Astrocyte (in vitro differentiated cells and primary cell): ENCODE data around the gene GPR89A. TPM values are rescaled to one million over a fixed set of nuclear protein-coding genes. Genes with fewer than 3 reads are reported as not detected.

Experiments used
- DNase-seq: peaks from one replicate; pipeline ENCODE4 v3.0.0-alpha.2; 2010; ENCODE audit warnings: low read depth
- FAIRE-seq: peaks from 2 replicates; lab custom pipeline; 2011; peaks lifted over from hg19 to GRCh38; lab: Jason Lieb, UNC
- H2AFZ ChIP-seq: 2 replicates; pipeline ENCODE4 v1.6.0; 2012; ENCODE audit warnings: low read depth, low read length, inconsistent platforms
- H3K27ac ChIP-seq: 2 replicates; pipeline ENCODE4 v1.5.1; 2011; ENCODE audit warnings: low read depth, low read length, inconsistent platforms
- H3K27me3 ChIP-seq: 2 replicates; pipeline ENCODE4 v1.6.0; 2011; ENCODE audit warnings: low read length, inconsistent platforms; ENCODE audit not compliant: insufficient read depth
- H3K36me3 ChIP-seq: 2 replicates; pipeline ENCODE4 v1.5.1; 2011; ENCODE audit warnings: low read length, inconsistent platforms; ENCODE audit not compliant: insufficient read depth
- H3K4me1 ChIP-seq: 2 replicates; pipeline ENCODE4 v1.5.1; 2011; ENCODE audit warnings: low read length, inconsistent platforms; ENCODE audit not compliant: insufficient read depth
- H3K4me2 ChIP-seq: 2 replicates; pipeline ENCODE4 v1.6.0; 2012; ENCODE audit warnings: low read length, inconsistent platforms
- H3K4me3 ChIP-seq: 2 replicates; pipeline ENCODE4 v1.5.1; 2011; ENCODE audit warnings: low read depth, mild to moderate bottlenecking, low read length, inconsistent platforms; ENCODE audit not compliant: insufficient read depth
- H3K79me2 ChIP-seq: 2 replicates; pipeline ENCODE4 v1.6.0; 2012; ENCODE audit warnings: mild to moderate bottlenecking, low read length, inconsistent platforms; ENCODE audit not compliant: insufficient read depth
- H3K9ac ChIP-seq: 2 replicates; pipeline ENCODE4 v1.6.0; 2012; ENCODE audit warnings: mild to moderate bottlenecking, low read length, inconsistent platforms
- H3K9me3 ChIP-seq: 2 replicates; pipeline ENCODE4 v1.5.1; 2012; ENCODE audit warnings: low read depth, mild to moderate bottlenecking, low read length, inconsistent platforms; ENCODE audit not compliant: insufficient read depth
- H4K20me1 ChIP-seq: 2 replicates; pipeline ENCODE4 v1.6.0; 2012; ENCODE audit warnings: low read length, inconsistent platforms; ENCODE audit not compliant: insufficient read depth
- H3K27ac Mint-ChIP-seq: one replicate; pipeline ENCODE4 v1.8.0; 2021; ENCODE audit warnings: mild to moderate bottlenecking, mixed read lengths; ENCODE audit not compliant: unreplicated experiment
- H3K27me3 Mint-ChIP-seq: one replicate; pipeline ENCODE4 v1.8.0; 2021; ENCODE audit warnings: low read depth, mixed read lengths; ENCODE audit not compliant: unreplicated experiment
- H3K36me3 Mint-ChIP-seq: one replicate; pipeline ENCODE4 v1.8.0; 2021; ENCODE audit warnings: low read depth, mixed read lengths; ENCODE audit not compliant: unreplicated experiment
- H3K4me1 Mint-ChIP-seq: one replicate; pipeline ENCODE4 v1.8.0; 2021; ENCODE audit warnings: low read depth, mixed read lengths; ENCODE audit not compliant: unreplicated experiment
- H3K4me3 Mint-ChIP-seq: one replicate; pipeline ENCODE4 v1.8.0; 2021; ENCODE audit warnings: mild to moderate bottlenecking, moderate library complexity, mixed read lengths; ENCODE audit not compliant: unreplicated experiment
- H3K9me3 Mint-ChIP-seq: one replicate; pipeline ENCODE4 v1.8.0; 2021; ENCODE audit warnings: mild to moderate bottlenecking, mixed read lengths; ENCODE audit not compliant: unreplicated experiment
- EZH2 ChIP-seq: IDR thresholded peaks from 2 replicates; pipeline ENCODE4 v1.6.1; 2012; ENCODE audit warnings: mild to moderate bottlenecking, low read length, inconsistent platforms; ENCODE audit not compliant: insufficient read depth
- total RNA-seq: library from RNA; stranded (reverse); gene quantifications from 2 replicates; pipeline ENCODE4 v1.2.1, GENCODE V29; 2021
- TF ChIP-seq, protein P1 (sequence below): IDR thresholded peaks from 2 replicates; pipeline ENCODE4 v1.5.1; 2011; ENCODE audit warnings: low read depth, mild to moderate bottlenecking, inconsistent platforms, low read length, moderate library complexity; ENCODE audit not compliant: insufficient read depth

GPR89A gene
- total RNA-seq, 1 donor from 2014 or later = 19.1 TPM

DNA sequence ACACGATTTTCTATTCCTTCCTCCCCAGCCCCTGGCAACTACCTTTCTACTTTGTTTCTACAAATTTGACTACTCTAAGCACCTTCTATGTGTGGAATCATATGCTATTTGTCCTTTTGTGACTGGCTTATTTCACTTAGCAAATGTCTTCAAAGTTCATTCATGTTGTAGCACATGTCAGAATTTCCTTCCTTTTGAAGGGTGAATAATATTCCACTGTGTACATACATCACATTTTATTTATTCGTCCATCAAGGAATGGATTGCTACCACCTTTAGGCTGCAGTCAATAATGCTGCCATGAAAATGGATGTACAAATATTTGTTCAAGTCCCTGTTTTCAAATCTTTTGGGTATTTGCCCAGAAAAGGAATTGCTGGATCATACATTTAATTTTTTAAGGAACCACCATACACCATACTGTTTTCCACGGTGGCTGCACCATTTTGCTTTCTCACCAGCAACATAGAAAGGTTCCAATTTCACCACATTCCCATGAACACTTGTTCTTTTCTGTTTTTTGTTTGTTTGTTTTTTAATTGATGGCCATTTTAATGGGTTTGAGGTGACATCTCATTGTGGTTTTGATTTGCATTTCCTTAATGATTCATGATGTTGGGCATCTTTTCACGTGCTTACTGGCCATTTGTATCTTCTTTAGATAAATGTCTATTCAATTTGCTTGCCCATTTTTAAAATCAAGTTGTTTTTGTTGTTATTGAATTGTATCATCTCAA, 102.7 kb downstream of the GPR89A start:
- no peaks in the 10 kb centered on the region for H3K79me2 ChIP-seq
- no peak for TF ChIP-seq EZH2
- H3K4me1 Mint-ChIP-seq = peaks cover 19% of the 10 kb centered on the region

DNA sequence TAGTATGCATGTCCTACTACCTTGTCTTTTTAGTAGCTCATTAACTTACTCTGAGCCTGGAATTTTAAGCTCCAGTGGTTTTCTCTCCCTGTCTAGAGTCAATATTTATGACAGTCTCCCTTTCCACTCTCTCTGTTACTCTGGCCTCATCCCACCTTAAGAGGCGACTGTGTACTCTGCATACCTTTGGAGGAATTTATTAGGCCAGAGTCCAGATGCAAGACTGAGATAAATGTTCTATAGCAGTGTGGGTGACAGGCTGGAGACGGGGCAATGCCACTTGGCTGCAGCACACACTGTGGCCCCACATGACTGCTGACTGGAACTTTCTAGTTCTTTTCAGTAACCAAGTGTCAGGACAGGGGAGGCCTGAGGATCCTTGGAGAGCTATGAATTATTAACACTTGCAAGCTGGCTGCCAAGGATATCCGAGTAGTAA, 103.4 kb downstream of the GPR89A start:
- H4K20me1 ChIP-seq = no peaks in the 10 kb centered on the region
- H2AFZ ChIP-seq = no peak overlapping the region
- Mint-ChIP-seq H3K27ac (no peak overlapping the region), H3K9me3 (no peaks in the 10 kb centered on the region), H3K4me1 (peaks cover 16% of the 10 kb centered on the region), H3K27me3 (peaks cover 4% of the 10 kb centered on the region), H3K36me3 (no peaks in the 10 kb centered on the region), H3K4me3 (no peak overlapping the region)
- no peak overlapping the region for H3K9ac ChIP-seq
- H3K27me3 ChIP-seq = no peaks in the 10 kb centered on the region
- FAIRE-seq (no peak), DNase-seq (no peak)
- H3K36me3 ChIP-seq = no peaks in the 10 kb centered on the region
- no peak for TF ChIP-seq EZH2
- TF ChIP-seq, protein P1, sequence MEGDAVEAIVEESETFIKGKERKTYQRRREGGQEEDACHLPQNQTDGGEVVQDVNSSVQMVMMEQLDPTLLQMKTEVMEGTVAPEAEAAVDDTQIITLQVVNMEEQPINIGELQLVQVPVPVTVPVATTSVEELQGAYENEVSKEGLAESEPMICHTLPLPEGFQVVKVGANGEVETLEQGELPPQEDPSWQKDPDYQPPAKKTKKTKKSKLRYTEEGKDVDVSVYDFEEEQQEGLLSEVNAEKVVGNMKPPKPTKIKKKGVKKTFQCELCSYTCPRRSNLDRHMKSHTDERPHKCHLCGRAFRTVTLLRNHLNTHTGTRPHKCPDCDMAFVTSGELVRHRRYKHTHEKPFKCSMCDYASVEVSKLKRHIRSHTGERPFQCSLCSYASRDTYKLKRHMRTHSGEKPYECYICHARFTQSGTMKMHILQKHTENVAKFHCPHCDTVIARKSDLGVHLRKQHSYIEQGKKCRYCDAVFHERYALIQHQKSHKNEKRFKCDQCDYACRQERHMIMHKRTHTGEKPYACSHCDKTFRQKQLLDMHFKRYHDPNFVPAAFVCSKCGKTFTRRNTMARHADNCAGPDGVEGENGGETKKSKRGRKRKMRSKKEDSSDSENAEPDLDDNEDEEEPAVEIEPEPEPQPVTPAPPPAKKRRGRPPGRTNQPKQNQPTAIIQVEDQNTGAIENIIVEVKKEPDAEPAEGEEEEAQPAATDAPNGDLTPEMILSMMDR = no peak
- no peaks in the 10 kb centered on the region for H3K79me2 ChIP-seq
- peaks cover 8% of the 10 kb centered on the region for H3K4me1 ChIP-seq
- no peak overlapping the region for H3K4me3 ChIP-seq
- no peak overlapping the region for H3K27ac ChIP-seq
- H3K4me2 ChIP-seq = no peak overlapping the region
- no peaks in the 10 kb centered on the region for H3K9me3 ChIP-seq

More for the DNA sequence above, 102.7 kb downstream of the GPR89A start:
- Mint-ChIP-seq H3K27me3 (peaks cover 4% of the 10 kb centered on the region), H3K4me3 (no peak overlapping the region), H3K36me3 (no peaks in the 10 kb centered on the region), H3K27ac (no peak overlapping the region), H3K9me3 (no peaks in the 10 kb centered on the region)
- Histone ChIP-seq H4K20me1 (no peaks in the 10 kb centered on the region), H3K36me3 (no peaks in the 10 kb centered on the region), H3K9me3 (no peaks in the 10 kb centered on the region), H2AFZ (no peak overlapping the region), H3K27me3 (no peaks in the 10 kb centered on the region), H3K4me2 (no peak overlapping the region), H3K9ac (no peak overlapping the region), H3K4me1 (peaks cover 8% of the 10 kb centered on the region), H3K27ac (no peak overlapping the region), H3K4me3 (no peak overlapping the region)
- DNase-seq (no peak), FAIRE-seq (no peak)

DNA sequence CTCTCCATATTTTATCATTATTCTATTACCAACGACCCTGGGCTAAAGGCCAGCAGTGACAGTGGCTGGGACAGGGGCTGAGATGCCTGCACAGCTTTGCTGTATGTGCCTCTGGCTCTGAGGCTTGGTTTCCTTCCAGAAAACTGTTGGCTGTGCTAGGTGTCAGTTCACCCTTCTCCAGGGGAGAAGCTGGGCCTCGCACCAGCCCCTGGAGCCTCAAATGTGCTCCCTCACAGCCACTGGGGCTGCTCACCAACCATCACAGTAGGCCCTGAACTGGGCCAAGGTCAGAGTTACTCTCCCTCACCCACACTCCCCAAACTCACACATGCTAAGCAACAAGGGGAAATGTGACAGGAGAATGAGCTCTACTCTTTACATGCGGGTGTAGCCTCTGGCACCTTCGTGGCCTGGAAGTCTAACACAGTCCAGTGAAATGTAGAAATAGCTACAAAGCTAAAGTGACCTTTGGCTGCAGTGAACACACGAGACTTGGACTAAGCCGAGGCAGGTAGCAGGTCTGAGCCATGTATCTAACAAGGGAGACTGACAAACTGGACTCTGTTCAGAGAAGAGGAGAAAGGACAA, 106.8 kb downstream of the GPR89A start:
- peaks cover 4% of the 10 kb centered on the region for H3K27me3 Mint-ChIP-seq
- Histone ChIP-seq H4K20me1 (no peaks in the 10 kb centered on the region), H3K79me2 (no peaks in the 10 kb centered on the region), H3K9me3 (no peaks in the 10 kb centered on the region), H3K36me3 (no peaks in the 10 kb centered on the region), H3K4me1 (no peaks in the 10 kb centered on the region), H2AFZ (no peak overlapping the region), H3K4me3 (no peak overlapping the region), H3K9ac (no peak overlapping the region), H3K27me3 (no peaks in the 10 kb centered on the region), H3K4me2 (no peak overlapping the region), H3K27ac (no peak overlapping the region)
- DNase-seq (no peak), FAIRE-seq (no peak)
- peak overlapping the region; percentile 48 for H3K27ac Mint-ChIP-seq
- TF ChIP-seq EZH2 = no peak
- H3K4me1 Mint-ChIP-seq = peaks cover 13% of the 10 kb centered on the region
- H3K4me3 Mint-ChIP-seq = no peak overlapping the region
- H3K9me3 Mint-ChIP-seq = no peaks in the 10 kb centered on the region
- no peaks in the 10 kb centered on the region for H3K36me3 Mint-ChIP-seq
